HL-60 (cell line): ENCODE measurements around the gene TAF3.
A peak's percentile ranks its signal among the peaks of the same experiment; 100 is the strongest.

Source experiments
- DNase-seq, 2 experiments: peaks; one replicate each; pipeline ENCODE4 v3.0.0-alpha.2; 2010 to 2020; ENCODE audit warnings: low read depth in 1 of 2, low spot score in 1 of 2
- H3K27ac ChIP-seq: fragments of 250-450 bp; sonication (Bioruptor Pico); replicated peaks from 2 replicates; pipeline ENCODE4 v1.5.1; 2020; ENCODE audit warnings: mild to moderate bottlenecking, moderate library complexity
- H3K27me3 ChIP-seq: fragments of 250-450 bp; sonication (Bioruptor Pico); 2 replicates; pipeline ENCODE4 v1.5.1; 2021; ENCODE audit warnings: mild to moderate bottlenecking, moderate library complexity; ENCODE audit not compliant: insufficient read depth, poor library complexity, severe bottlenecking
- H3K4me3 ChIP-seq: replicated peaks from 2 replicates; pipeline ENCODE4 v1.5.1; 2011; ENCODE audit warnings: mild to moderate bottlenecking, control low read depth, low read length; ENCODE audit not compliant: insufficient read depth
- GABPA ChIP-seq: IDR thresholded peaks from 2 replicates; pipeline ENCODE4 v1.6.1; 2012; ENCODE audit warnings: low read depth
- POLR2AphosphoS5 ChIP-seq: IDR thresholded peaks from 2 replicates; pipeline ENCODE4 v1.6.1; 2012; ENCODE audit warnings: low read depth
- SPI1 ChIP-seq: IDR thresholded peaks from 2 replicates; pipeline ENCODE4 v1.6.1; 2012; ENCODE audit warnings: low read depth, mild to moderate bottlenecking, borderline replicate concordance
- TF ChIP-seq, protein P1 (sequence below): IDR thresholded peaks from one replicate; pipeline ENCODE4 v1.5.1; 2011; ENCODE audit warnings: low read length, control low read depth, inconsistent platforms; ENCODE audit not compliant: insufficient read depth
- TF ChIP-seq, protein P2 (sequence below): IDR thresholded peaks from 2 replicates; pipeline ENCODE4 v1.6.1; 2012; ENCODE audit warnings: low read depth; ENCODE audit not compliant: insufficient replicate concordance

Gene TAF3

DNA sequence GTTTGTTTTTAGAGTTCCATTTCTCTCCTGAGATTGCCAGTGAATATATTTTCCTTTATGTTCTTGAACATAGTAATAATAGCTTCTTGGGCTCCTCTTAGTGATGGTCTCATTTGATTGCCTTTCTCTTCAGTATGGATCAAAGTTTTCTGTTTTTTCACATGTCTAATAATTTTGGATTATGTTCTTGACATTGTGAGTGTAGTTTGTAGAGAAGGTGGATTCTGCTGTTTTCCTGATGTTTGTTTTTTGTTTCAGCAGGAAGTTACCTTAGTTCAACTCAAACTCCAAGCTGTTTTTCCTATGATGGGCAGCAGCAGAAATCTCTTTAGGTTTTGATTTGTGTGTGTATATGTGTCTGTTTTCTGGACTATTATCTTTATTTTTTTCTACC is 43.8 kb downstream of the TAF3 start:
- Histone ChIP-seq H3K27me3 (no peaks in the 10 kb centered on the region), H3K4me3 (no peak overlapping the region), H3K27ac (no peak overlapping the region)
- TF ChIP-seq, protein P1, sequence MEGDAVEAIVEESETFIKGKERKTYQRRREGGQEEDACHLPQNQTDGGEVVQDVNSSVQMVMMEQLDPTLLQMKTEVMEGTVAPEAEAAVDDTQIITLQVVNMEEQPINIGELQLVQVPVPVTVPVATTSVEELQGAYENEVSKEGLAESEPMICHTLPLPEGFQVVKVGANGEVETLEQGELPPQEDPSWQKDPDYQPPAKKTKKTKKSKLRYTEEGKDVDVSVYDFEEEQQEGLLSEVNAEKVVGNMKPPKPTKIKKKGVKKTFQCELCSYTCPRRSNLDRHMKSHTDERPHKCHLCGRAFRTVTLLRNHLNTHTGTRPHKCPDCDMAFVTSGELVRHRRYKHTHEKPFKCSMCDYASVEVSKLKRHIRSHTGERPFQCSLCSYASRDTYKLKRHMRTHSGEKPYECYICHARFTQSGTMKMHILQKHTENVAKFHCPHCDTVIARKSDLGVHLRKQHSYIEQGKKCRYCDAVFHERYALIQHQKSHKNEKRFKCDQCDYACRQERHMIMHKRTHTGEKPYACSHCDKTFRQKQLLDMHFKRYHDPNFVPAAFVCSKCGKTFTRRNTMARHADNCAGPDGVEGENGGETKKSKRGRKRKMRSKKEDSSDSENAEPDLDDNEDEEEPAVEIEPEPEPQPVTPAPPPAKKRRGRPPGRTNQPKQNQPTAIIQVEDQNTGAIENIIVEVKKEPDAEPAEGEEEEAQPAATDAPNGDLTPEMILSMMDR: no peak
- TF ChIP-seq, protein P2, sequence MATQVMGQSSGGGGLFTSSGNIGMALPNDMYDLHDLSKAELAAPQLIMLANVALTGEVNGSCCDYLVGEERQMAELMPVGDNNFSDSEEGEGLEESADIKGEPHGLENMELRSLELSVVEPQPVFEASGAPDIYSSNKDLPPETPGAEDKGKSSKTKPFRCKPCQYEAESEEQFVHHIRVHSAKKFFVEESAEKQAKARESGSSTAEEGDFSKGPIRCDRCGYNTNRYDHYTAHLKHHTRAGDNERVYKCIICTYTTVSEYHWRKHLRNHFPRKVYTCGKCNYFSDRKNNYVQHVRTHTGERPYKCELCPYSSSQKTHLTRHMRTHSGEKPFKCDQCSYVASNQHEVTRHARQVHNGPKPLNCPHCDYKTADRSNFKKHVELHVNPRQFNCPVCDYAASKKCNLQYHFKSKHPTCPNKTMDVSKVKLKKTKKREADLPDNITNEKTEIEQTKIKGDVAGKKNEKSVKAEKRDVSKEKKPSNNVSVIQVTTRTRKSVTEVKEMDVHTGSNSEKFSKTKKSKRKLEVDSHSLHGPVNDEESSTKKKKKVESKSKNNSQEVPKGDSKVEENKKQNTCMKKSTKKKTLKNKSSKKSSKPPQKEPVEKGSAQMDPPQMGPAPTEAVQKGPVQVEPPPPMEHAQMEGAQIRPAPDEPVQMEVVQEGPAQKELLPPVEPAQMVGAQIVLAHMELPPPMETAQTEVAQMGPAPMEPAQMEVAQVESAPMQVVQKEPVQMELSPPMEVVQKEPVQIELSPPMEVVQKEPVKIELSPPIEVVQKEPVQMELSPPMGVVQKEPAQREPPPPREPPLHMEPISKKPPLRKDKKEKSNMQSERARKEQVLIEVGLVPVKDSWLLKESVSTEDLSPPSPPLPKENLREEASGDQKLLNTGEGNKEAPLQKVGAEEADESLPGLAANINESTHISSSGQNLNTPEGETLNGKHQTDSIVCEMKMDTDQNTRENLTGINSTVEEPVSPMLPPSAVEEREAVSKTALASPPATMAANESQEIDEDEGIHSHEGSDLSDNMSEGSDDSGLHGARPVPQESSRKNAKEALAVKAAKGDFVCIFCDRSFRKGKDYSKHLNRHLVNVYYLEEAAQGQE: no peak
- no peak for TF ChIP-seq POLR2AphosphoS5
- TF ChIP-seq SPI1: no peak
- no peak for TF ChIP-seq GABPA
- DNase-seq: no peak

DNA sequence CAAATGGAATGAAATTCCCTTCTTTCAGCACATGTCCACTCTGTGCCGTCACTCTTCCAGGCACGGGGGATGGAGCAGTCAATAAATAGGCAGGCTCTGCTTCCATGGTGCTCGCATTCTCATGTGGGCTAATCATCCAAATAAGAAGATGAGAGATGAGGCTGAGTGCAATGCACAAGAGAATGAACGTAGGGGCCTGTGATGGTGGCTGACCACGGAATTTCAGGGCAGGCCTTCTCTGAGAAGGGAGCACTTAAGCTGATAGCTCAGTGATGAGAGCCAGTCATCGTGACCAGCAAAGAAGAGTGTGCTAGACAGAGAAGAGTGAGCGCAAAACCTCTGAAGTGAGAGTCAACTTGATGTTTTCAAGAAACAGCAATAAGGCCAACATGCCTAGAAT is 47.9 kb downstream of the TAF3 start:
- DNase-seq: no peak
- no peaks in the 10 kb centered on the region for H3K27me3 ChIP-seq
- no peak overlapping the region for H3K27ac ChIP-seq
- TF ChIP-seq GABPA (no peak), SPI1 (no peak), POLR2AphosphoS5 (no peak)
- TF ChIP-seq, protein P2: no peak
- TF ChIP-seq, protein P1: no peak
- H3K4me3 ChIP-seq: no peak overlapping the region

DNA sequence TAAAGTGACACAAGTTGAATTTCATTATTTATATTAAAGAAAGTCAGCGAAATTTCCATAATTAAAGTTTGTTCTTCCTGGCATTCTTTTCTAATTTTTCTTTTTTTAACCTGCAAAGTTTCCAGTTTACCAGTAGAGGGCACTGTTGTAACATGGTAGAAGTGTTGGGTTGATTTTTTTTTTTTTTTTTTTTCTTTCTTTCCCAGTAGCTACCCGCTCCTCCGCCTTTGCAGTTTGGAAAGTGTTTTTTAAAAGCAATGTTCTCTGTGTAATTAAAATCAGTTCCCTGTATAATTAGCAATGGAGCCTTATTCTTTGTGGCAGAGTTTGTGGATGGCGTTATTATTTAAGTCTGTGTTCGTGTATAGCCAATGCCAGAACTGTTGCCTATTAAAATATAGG is 53.7 kb downstream of the TAF3 start:
- H3K27ac ChIP-seq: no peak overlapping the region
- no peak for DNase-seq
- H3K27me3 ChIP-seq: no peaks in the 10 kb centered on the region
- TF ChIP-seq SPI1: no peak
- TF ChIP-seq, protein P1: peak; percentile 13
- H3K4me3 ChIP-seq: no peak overlapping the region

DNA sequence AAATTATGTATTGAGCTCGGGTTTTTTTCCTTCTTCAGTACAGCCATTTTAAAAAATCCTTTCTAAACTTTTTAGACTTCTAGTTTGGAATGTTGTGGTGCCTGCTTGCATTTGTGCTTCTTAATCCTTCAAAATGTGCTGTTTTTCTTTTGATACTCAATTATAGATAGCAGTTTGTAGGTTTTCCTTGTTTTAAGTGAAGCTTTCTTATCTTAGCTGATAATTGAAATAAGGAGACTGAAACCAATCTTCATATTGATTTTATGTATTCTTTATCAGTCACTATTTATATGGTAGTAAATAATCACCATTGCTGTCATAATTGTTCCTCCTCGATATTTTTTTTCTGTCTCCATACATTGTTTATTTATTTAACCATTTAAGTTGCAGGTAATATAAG is 56.6 kb downstream of the TAF3 start:
- Histone ChIP-seq H3K27ac (no peak overlapping the region), H3K27me3 (no peaks in the 10 kb centered on the region), H3K4me3 (no peak overlapping the region)
- TF ChIP-seq, protein P1: no peak
- TF ChIP-seq GABPA (no peak), SPI1 (no peak), POLR2AphosphoS5 (no peak)
- DNase-seq: no peak
